OCI-LY7 (cell line): Measurements from ENCODE around the gene ZIC4. TPM values are rescaled to one million over a fixed set of nuclear protein-coding genes. Genes with fewer than 3 reads are reported as not detected.

Source experiments
- BruUV-seq: library from RNA; stranded (reverse); fragments of 400-500 nt; replicated peaks from 2 replicates; lab custom pipeline; 2021; lab: Mats Ljungman, UMichigan
- CTCF ChIA-PET: fragments of 300-600 bp; sonication (Branson Sonifier 250); formaldehyde crosslinking; loops from one replicate; lab custom pipeline; 2022; ENCODE audit warnings: antibody characterized with exemption; ENCODE audit not compliant: unreplicated experiment; lab: Charles Lee
- POLR2A ChIA-PET: fragments of 300-600 bp; sonication (Branson Sonifier 250); formaldehyde crosslinking; loops from one replicate; lab custom pipeline; 2022; ENCODE audit warnings: antibody characterized with exemption; lab: Charles Lee
- DNase-seq: peaks from one replicate; pipeline ENCODE4 v3.0.0-alpha.2; 2015; ENCODE audit warnings: low spot score
- H2AFZ ChIP-seq: fragments of 200-600 bp; sonication (generic), shearing (Covaris generic); 2 replicates; pipeline ENCODE4 v1.6.1; 2014; ENCODE audit warnings: mild to moderate bottlenecking, antibody characterized with exemption, low read length, moderate library complexity
- H3K27ac ChIP-seq: fragments of 200-600 bp; sonication (generic); 2 replicates; pipeline ENCODE4 v1.5.1; 2014; ENCODE audit warnings: mixed run types, low read depth, mild to moderate bottlenecking, moderate library complexity, low read length, inconsistent platforms; ENCODE audit not compliant: poor library complexity, severe bottlenecking
- H3K36me3 ChIP-seq: fragments of 200-600 bp; sonication (generic); 2 replicates; pipeline ENCODE4 v1.6.1; 2014; ENCODE audit warnings: mild to moderate bottlenecking, antibody characterized with exemption, low read length, moderate library complexity, mixed read lengths; ENCODE audit not compliant: insufficient read depth
- H3K4me1 ChIP-seq: fragments of 200-600 bp; sonication (generic); 2 replicates; pipeline ENCODE4 v1.5.1; 2014; ENCODE audit warnings: mild to moderate bottlenecking, low read length; ENCODE audit not compliant: insufficient read depth, poor library complexity, severe bottlenecking
- H3K4me2 ChIP-seq: fragments of 200-600 bp; sonication (generic); 2 replicates; pipeline ENCODE4 v1.6.1; 2014; ENCODE audit warnings: mild to moderate bottlenecking, low read length
- H3K4me3 ChIP-seq: fragments of 200-600 bp; sonication (generic); 2 replicates; pipeline ENCODE4 v1.5.1; 2014; ENCODE audit warnings: mild to moderate bottlenecking, low read depth, low read length; ENCODE audit not compliant: poor library complexity, severe bottlenecking
- H3K79me2 ChIP-seq: fragments of 200-600 bp; sonication (generic); 2 replicates; pipeline ENCODE4 v1.6.1; 2016; ENCODE audit warnings: low read depth, mild to moderate bottlenecking, low read length, moderate library complexity, mixed read lengths; ENCODE audit not compliant: insufficient read depth
- H3K9me2 ChIP-seq: fragments of 200-600 bp; sonication (generic); 2 replicates; pipeline ENCODE4 v1.6.1; 2016; ENCODE audit warnings: mild to moderate bottlenecking, low read length, mixed read lengths; ENCODE audit not compliant: insufficient read depth
- H3K9me3 ChIP-seq: fragments of 200-600 bp; sonication (generic); 2 replicates; pipeline ENCODE4 v1.6.1; 2014; ENCODE audit warnings: mild to moderate bottlenecking, mixed run types, low read length, mixed read lengths
- H4K20me1 ChIP-seq: fragments of 200-600 bp; sonication (generic); 2 replicates; pipeline ENCODE4 v1.6.1; 2014; ENCODE audit warnings: mild to moderate bottlenecking, antibody characterized with exemption, low read length, moderate library complexity, mixed read lengths; ENCODE audit not compliant: insufficient read depth
- CTCF ChIP-seq: fragments of 200-600 bp; sonication (generic); conservative IDR thresholded peaks from 2 replicates; pipeline ENCODE4 v1.5.1; 2014; ENCODE audit warnings: mild to moderate bottlenecking, antibody characterized with exemption, low read length, moderate library complexity, mixed read lengths
- EZH2phosphoT487 ChIP-seq: fragments of 200-600 bp; sonication (generic); IDR thresholded peaks from 2 replicates; pipeline ENCODE4 v1.6.1; 2018; ENCODE audit warnings: low read depth, borderline replicate concordance, mild to moderate bottlenecking, mixed run types, antibody characterized with exemption, low read length, moderate library complexity, mixed read lengths
- intact Hi-C: fragments of 100-400 bp; cut with micrococcal nuclease; formaldehyde crosslinking; loops from one replicate; pipeline ENCODE4 v1.10.0; 2022; ENCODE audit not compliant: unreplicated experiment
- total RNA-seq, 2 experiments: library from RNA; depleted of rRNA in 1 of 2; stranded (reverse); fragments of >200 nt in 1 of 2; shearing (Covaris generic) in 1 of 2; gene quantifications; 2 replicates each; pipeline ENCODE4 v1.2.3, GENCODE V29; 2014 to 2022

Gene ZIC4
- total RNA-seq, 2 experiments from 2014 or later = not detected

- H3K9me2 ChIP-seq = no peaks in the 10 kb centered on the region
- no peak overlapping the region for H2AFZ ChIP-seq
- ChIA-PET CTCF (no interaction called here), POLR2A (no interaction called here)
- no peaks in the 10 kb centered on the region for H3K36me3 ChIP-seq
- no peak overlapping the region for H3K4me3 ChIP-seq
- H3K79me2 ChIP-seq = no peaks in the 10 kb centered on the region
- H3K4me1 ChIP-seq = no peaks in the 10 kb centered on the region
- H3K4me2 ChIP-seq = no peak overlapping the region
- no peaks in the 10 kb centered on the region for H3K9me3 ChIP-seq
- H4K20me1 ChIP-seq = no peaks in the 10 kb centered on the region
- no peak for DNase-seq
- BruUV-seq = no TSS peak
- intact Hi-C loops = no loop called here
- no peak overlapping the region for H3K27ac ChIP-seq
- TF ChIP-seq EZH2phosphoT487 = no peak
- no peak for TF ChIP-seq CTCF
Observed at GRCh38 chr3:147381596-147381995, 24.7 kb downstream of the ZIC4 start.

- no peaks in the 10 kb centered on the region for H3K79me2 ChIP-seq
- no peaks in the 10 kb centered on the region for H3K9me2 ChIP-seq
- no peaks in the 10 kb centered on the region for H3K36me3 ChIP-seq
- POLR2A ChIA-PET = no interaction called here
- intact Hi-C loops = no loop called here
- BruUV-seq = no TSS peak
- CTCF ChIA-PET = no interaction called here
- no peak overlapping the region for H3K4me3 ChIP-seq
- H3K27ac ChIP-seq = no peak overlapping the region
- DNase-seq = no peak
- H2AFZ ChIP-seq = no peak overlapping the region
- no peaks in the 10 kb centered on the region for H3K9me3 ChIP-seq
- no peaks in the 10 kb centered on the region for H3K4me1 ChIP-seq
- TF ChIP-seq EZH2phosphoT487 = no peak
- no peak for TF ChIP-seq CTCF
- no peaks in the 10 kb centered on the region for H4K20me1 ChIP-seq
- H3K4me2 ChIP-seq = no peak overlapping the region
Observed at GRCh38 chr3:147380977-147381376, 25.4 kb downstream of the ZIC4 start.

- H3K9me3 ChIP-seq = no peaks in the 10 kb centered on the region
- intact Hi-C loops = no loop called here
Observed at GRCh38 chr3:147380387-147380951, 25.9 kb downstream of the ZIC4 start.

More at GRCh38 chr3:147380387-147380951, 25.9 kb downstream of the ZIC4 start:
- no peak for TF ChIP-seq CTCF
- TF ChIP-seq EZH2phosphoT487 = no peak
- no peak overlapping the region for H3K4me3 ChIP-seq
- H4K20me1 ChIP-seq = no peaks in the 10 kb centered on the region
- H3K36me3 ChIP-seq = no peaks in the 10 kb centered on the region
- no peaks in the 10 kb centered on the region for H3K9me2 ChIP-seq
- no peaks in the 10 kb centered on the region for H3K79me2 ChIP-seq
- no peak for DNase-seq
- H3K4me1 ChIP-seq = no peaks in the 10 kb centered on the region
- no peak overlapping the region for H3K4me2 ChIP-seq
- POLR2A ChIA-PET = interaction anchor here (0.6 kb wide), 1 partner anchor 22 kb away, joined by 3 read pairs; no protein-coding TSS in a partner anchor
- CTCF ChIA-PET = no interaction called here
- no peak overlapping the region for H3K27ac ChIP-seq
- H2AFZ ChIP-seq = no peak overlapping the region
- BruUV-seq = no TSS peak
